PFSK-1 (cell line): ENCODE data around the gene FGF14.

Source experiments
- FOXP2 ChIP-seq: optimal IDR thresholded peaks from 2 replicates; pipeline ENCODE3; 2011; ENCODE audit warnings: borderline replicate concordance, control low read depth, inconsistent platforms; ENCODE audit not compliant: insufficient read depth; ENCODE audit errors: extremely low read length, extremely low read depth
- POLR2AphosphoS5 ChIP-seq: IDR thresholded peaks from 2 replicates; pipeline ENCODE4 v1.6.1; 2012; ENCODE audit warnings: low read depth, mild to moderate bottlenecking, control low read depth, low read length, moderate library complexity
- REST ChIP-seq, 2 experiments: IDR thresholded peaks; 2 replicates each; pipeline versions ENCODE4 v1.6.1 to v1.8.0; 2011 to 2012; ENCODE audit warnings: low read depth in 2 of 2, low read length in 2 of 2, control low read depth in 1 of 2, inconsistent platforms in 1 of 2, mild to moderate bottlenecking in 1 of 2, moderate library complexity in 1 of 2; ENCODE audit not compliant: insufficient read depth in 1 of 2
- SIN3A ChIP-seq: IDR thresholded peaks from 2 replicates; pipeline ENCODE4 v1.6.1; 2012; ENCODE audit warnings: mild to moderate bottlenecking, low read length, moderate library complexity, borderline replicate concordance; ENCODE audit not compliant: insufficient read depth
- TAF1 ChIP-seq: IDR thresholded peaks from 2 replicates; pipeline ENCODE4 v1.6.1; 2012; ENCODE audit warnings: low read length, control low read depth, borderline replicate concordance; ENCODE audit not compliant: insufficient read depth

Gene FGF14

GRCh38 chr13:101795460-101795859, 606.4 kb downstream of the FGF14 start:
- no peak for TF ChIP-seq POLR2AphosphoS5
- TF ChIP-seq SIN3A = no peak
- TF ChIP-seq FOXP2 = no peak
- no peak for TF ChIP-seq REST (IDR thresholded peaks at IDR 0.05; ENCODE audit: insufficient read depth in 1 of 2, low read depth in 2 of 2, low read length in 2 of 2)
- no peak for TF ChIP-seq TAF1

DNA sequence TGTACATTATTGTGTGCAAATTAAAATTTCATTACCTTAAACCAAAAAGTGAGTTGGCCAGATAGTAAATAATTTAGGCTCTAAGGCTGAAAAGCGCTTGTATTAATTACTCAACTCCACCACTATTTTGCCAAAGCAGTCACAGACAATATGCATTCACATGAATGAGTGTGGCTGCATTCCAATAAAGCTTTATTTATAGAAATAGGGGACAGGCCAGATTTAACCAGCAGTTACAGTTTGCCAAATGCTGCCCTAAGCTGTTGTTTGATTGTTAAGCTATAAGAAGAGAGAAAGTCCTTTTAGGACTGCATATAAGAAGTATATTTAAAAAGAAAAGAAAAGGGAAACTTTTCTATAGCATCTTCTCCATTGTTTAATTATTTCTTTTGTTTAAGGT, 606.8 kb downstream of the FGF14 start:
- TF ChIP-seq FOXP2 (no peak), REST (IDR thresholded peaks at IDR 0.05; ENCODE audit: insufficient read depth in 1 of 2, low read depth in 2 of 2, low read length in 2 of 2) (no peak)

DNA sequence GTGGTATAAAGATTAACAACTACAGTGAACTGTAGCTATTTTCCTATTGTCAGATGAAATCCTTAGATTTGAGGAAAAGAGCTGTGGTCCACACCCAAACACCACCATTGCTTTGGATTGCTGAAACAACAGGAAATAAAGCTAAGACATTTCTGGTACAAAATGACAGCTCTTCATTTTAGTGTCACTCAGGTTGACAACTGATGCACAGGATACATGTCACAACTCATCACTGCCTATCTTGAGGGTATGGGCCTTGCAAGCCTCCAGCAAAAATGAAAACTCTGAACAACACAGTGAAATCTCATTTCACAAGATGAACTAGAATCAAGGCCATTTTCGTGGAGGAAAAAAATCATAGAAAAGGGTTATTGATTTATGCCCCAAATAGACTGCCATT, 609.7 kb downstream of the FGF14 start:
- TF ChIP-seq REST (IDR thresholded peaks at IDR 0.05; ENCODE audit: insufficient read depth in 1 of 2, low read depth in 2 of 2, low read length in 2 of 2) (no peak), FOXP2 (no peak), SIN3A (no peak), TAF1 (no peak), POLR2AphosphoS5 (no peak)

- no peak for TF ChIP-seq TAF1
- no peak for TF ChIP-seq FOXP2
- no peak for TF ChIP-seq REST (IDR thresholded peaks at IDR 0.05; ENCODE audit: insufficient read depth in 1 of 2, low read depth in 2 of 2, low read length in 2 of 2)
- no peak for TF ChIP-seq POLR2AphosphoS5
- TF ChIP-seq SIN3A = no peak
Observed at GRCh38 chr13:101785858-101786257, 616.0 kb downstream of the FGF14 start.

DNA sequence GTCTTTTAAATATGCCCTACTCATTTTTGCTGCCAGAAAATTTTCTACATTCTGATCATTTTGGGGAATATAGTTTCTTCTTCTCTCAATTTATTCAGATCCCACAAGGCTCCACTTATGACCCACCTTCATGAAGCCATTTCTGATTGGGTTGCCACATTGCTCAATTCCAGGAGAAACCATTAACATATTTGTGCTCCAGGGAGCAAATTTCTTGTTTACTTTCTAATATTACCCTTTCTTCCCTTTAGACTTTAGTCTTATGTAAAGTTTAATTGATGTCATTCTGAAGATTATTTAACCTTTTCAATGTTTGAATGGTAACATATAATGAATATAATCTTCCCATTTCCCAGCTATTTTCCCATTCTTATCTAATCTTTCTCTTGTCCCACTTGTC, 617.5 kb downstream of the FGF14 start:
- TF ChIP-seq POLR2AphosphoS5 (no peak), REST (IDR thresholded peaks at IDR 0.05; ENCODE audit: insufficient read depth in 1 of 2, low read depth in 2 of 2, low read length in 2 of 2) (no peak), FOXP2 (no peak), SIN3A (no peak), TAF1 (no peak)
